OCI-LY7 (cell line): ENCODE data around the gene CCT2. TPM values are rescaled to one million over a fixed set of nuclear protein-coding genes. Genes with fewer than 3 reads are reported as not detected.

Experiments used
- BruUV-seq: library from RNA; stranded (reverse); fragments of 400-500 nt; replicated peaks from 2 replicates; lab custom pipeline; 2021; lab: Mats Ljungman, UMichigan
- CTCF ChIA-PET: fragments of 300-600 bp; sonication (Branson Sonifier 250); formaldehyde crosslinking; loops from one replicate; lab custom pipeline; 2022; ENCODE audit warnings: antibody characterized with exemption; ENCODE audit not compliant: unreplicated experiment; lab: Charles Lee
- POLR2A ChIA-PET: fragments of 300-600 bp; sonication (Branson Sonifier 250); formaldehyde crosslinking; loops from one replicate; lab custom pipeline; 2022; ENCODE audit warnings: antibody characterized with exemption; lab: Charles Lee
- DNase-seq: peaks from one replicate; pipeline ENCODE4 v3.0.0-alpha.2; 2015; ENCODE audit warnings: low spot score
- H2AFZ ChIP-seq: fragments of 200-600 bp; sonication (generic), shearing (Covaris generic); 2 replicates; pipeline ENCODE4 v1.6.1; 2014; ENCODE audit warnings: mild to moderate bottlenecking, antibody characterized with exemption, low read length, moderate library complexity
- H3K27ac ChIP-seq: fragments of 200-600 bp; sonication (generic); 2 replicates; pipeline ENCODE4 v1.5.1; 2014; ENCODE audit warnings: mixed run types, low read depth, mild to moderate bottlenecking, moderate library complexity, low read length, inconsistent platforms; ENCODE audit not compliant: poor library complexity, severe bottlenecking
- H3K36me3 ChIP-seq: fragments of 200-600 bp; sonication (generic); 2 replicates; pipeline ENCODE4 v1.6.1; 2014; ENCODE audit warnings: mild to moderate bottlenecking, antibody characterized with exemption, low read length, moderate library complexity, mixed read lengths; ENCODE audit not compliant: insufficient read depth
- H3K4me1 ChIP-seq: fragments of 200-600 bp; sonication (generic); 2 replicates; pipeline ENCODE4 v1.5.1; 2014; ENCODE audit warnings: mild to moderate bottlenecking, low read length; ENCODE audit not compliant: insufficient read depth, poor library complexity, severe bottlenecking
- H3K4me2 ChIP-seq: fragments of 200-600 bp; sonication (generic); 2 replicates; pipeline ENCODE4 v1.6.1; 2014; ENCODE audit warnings: mild to moderate bottlenecking, low read length
- H3K4me3 ChIP-seq: fragments of 200-600 bp; sonication (generic); 2 replicates; pipeline ENCODE4 v1.5.1; 2014; ENCODE audit warnings: mild to moderate bottlenecking, low read depth, low read length; ENCODE audit not compliant: poor library complexity, severe bottlenecking
- H3K79me2 ChIP-seq: fragments of 200-600 bp; sonication (generic); 2 replicates; pipeline ENCODE4 v1.6.1; 2016; ENCODE audit warnings: low read depth, mild to moderate bottlenecking, low read length, moderate library complexity, mixed read lengths; ENCODE audit not compliant: insufficient read depth
- H3K9me2 ChIP-seq: fragments of 200-600 bp; sonication (generic); 2 replicates; pipeline ENCODE4 v1.6.1; 2016; ENCODE audit warnings: mild to moderate bottlenecking, low read length, mixed read lengths; ENCODE audit not compliant: insufficient read depth
- H3K9me3 ChIP-seq: fragments of 200-600 bp; sonication (generic); 2 replicates; pipeline ENCODE4 v1.6.1; 2014; ENCODE audit warnings: mild to moderate bottlenecking, mixed run types, low read length, mixed read lengths
- H4K20me1 ChIP-seq: fragments of 200-600 bp; sonication (generic); 2 replicates; pipeline ENCODE4 v1.6.1; 2014; ENCODE audit warnings: mild to moderate bottlenecking, antibody characterized with exemption, low read length, moderate library complexity, mixed read lengths; ENCODE audit not compliant: insufficient read depth
- CTCF ChIP-seq: fragments of 200-600 bp; sonication (generic); conservative IDR thresholded peaks from 2 replicates; pipeline ENCODE4 v1.5.1; 2014; ENCODE audit warnings: mild to moderate bottlenecking, antibody characterized with exemption, low read length, moderate library complexity, mixed read lengths
- EZH2phosphoT487 ChIP-seq: fragments of 200-600 bp; sonication (generic); IDR thresholded peaks from 2 replicates; pipeline ENCODE4 v1.6.1; 2018; ENCODE audit warnings: low read depth, borderline replicate concordance, mild to moderate bottlenecking, mixed run types, antibody characterized with exemption, low read length, moderate library complexity, mixed read lengths
- intact Hi-C: fragments of 100-400 bp; cut with micrococcal nuclease; formaldehyde crosslinking; loops from one replicate; pipeline ENCODE4 v1.10.0; 2022; ENCODE audit not compliant: unreplicated experiment
- total RNA-seq, 2 experiments: library from RNA; depleted of rRNA in 1 of 2; stranded (reverse); fragments of >200 nt in 1 of 2; shearing (Covaris generic) in 1 of 2; gene quantifications; 2 replicates each; pipeline ENCODE4 v1.2.3, GENCODE V29; 2014 to 2022

The CCT2 gene
- total RNA-seq, 2 experiments from 2014 or later = 248 to 317 TPM

DNA sequence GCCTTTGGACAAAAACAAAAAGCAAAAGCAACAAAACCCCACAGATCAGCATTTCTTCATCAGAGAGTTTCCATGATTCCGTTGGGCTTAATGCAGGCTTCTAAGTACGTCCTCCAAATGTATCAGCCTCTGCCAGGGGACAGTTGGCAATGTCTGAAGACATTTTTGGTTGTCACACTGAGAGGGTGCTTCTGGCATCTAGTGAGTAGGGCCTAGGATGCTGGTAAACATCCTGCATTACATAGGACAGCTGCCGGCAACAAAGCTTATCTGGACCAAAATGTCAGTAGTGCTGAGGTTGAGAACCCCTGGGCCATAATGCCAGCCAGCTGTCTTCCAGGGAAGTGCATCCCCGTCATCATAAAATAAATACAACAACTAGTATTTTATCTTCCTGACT, 34.8 kb downstream of the CCT2 start:
- H3K9me3 ChIP-seq = no peaks in the 10 kb centered on the region
- no peak overlapping the region for H3K4me2 ChIP-seq
- no TSS peak for BruUV-seq
- H2AFZ ChIP-seq = no peak overlapping the region
- no peaks in the 10 kb centered on the region for H3K9me2 ChIP-seq
- H3K4me3 ChIP-seq = no peak overlapping the region
- DNase-seq = no peak
- H3K36me3 ChIP-seq = no peaks in the 10 kb centered on the region
- POLR2A ChIA-PET = no interaction called here
- H3K79me2 ChIP-seq = no peaks in the 10 kb centered on the region
- H3K27ac ChIP-seq = no peak overlapping the region
- CTCF ChIA-PET = no interaction called here
- no peaks in the 10 kb centered on the region for H4K20me1 ChIP-seq
- no peaks in the 10 kb centered on the region for H3K4me1 ChIP-seq
- no peak for TF ChIP-seq CTCF
- no peak for TF ChIP-seq EZH2phosphoT487
- intact Hi-C loops = no loop called here

- Histone ChIP-seq H3K79me2 (no peaks in the 10 kb centered on the region), H3K27ac (no peak overlapping the region), H3K4me2 (no peak overlapping the region), H3K9me3 (no peaks in the 10 kb centered on the region), H2AFZ (no peak overlapping the region), H3K4me3 (no peak overlapping the region), H3K36me3 (no peaks in the 10 kb centered on the region), H4K20me1 (no peaks in the 10 kb centered on the region), H3K4me1 (no peaks in the 10 kb centered on the region), H3K9me2 (no peaks in the 10 kb centered on the region)
- intact Hi-C loops = no loop called here
- TF ChIP-seq EZH2phosphoT487 = no peak
- no peak for TF ChIP-seq CTCF
- no TSS peak for BruUV-seq
- POLR2A ChIA-PET = no interaction called here
- CTCF ChIA-PET = no interaction called here
- no peak for DNase-seq
These were observed 35.7 kb downstream of the CCT2 start for GRCh38 chr12:69620921-69621320.

DNA sequence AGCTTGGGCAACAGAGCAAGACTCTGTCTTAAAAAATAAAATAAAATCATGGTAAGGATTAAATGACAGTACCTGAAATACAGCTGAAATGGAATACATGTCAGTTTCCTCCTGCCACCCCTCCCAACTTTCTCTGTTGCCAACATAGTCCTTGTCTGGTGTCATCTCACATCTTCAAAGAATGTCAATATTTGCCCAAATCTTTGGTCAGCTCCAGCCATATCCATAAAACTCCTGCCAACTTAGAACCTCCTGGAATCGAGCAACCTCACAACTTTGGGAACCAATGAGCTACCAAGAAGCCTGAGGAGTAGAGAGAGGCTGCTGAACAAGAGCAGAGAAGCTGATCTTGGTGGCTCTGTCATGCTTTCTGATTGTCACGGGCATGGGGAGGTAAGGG, 36.3 kb downstream of the CCT2 start:
- H3K27ac ChIP-seq = no peak overlapping the region
- H3K4me3 ChIP-seq = no peak overlapping the region
- H3K9me3 ChIP-seq = no peaks in the 10 kb centered on the region
- TF ChIP-seq CTCF = no peak
- H4K20me1 ChIP-seq = no peaks in the 10 kb centered on the region
- no peak overlapping the region for H2AFZ ChIP-seq
- no peaks in the 10 kb centered on the region for H3K36me3 ChIP-seq
- no peaks in the 10 kb centered on the region for H3K4me1 ChIP-seq
- intact Hi-C loops = no loop called here
- CTCF ChIA-PET = no interaction called here
- no peaks in the 10 kb centered on the region for H3K9me2 ChIP-seq
- BruUV-seq = no TSS peak
- POLR2A ChIA-PET = interaction anchor here (0.7 kb wide), 1 partner anchor 603 kb away, joined by 3 read pairs; no protein-coding TSS in a partner anchor
- no peak overlapping the region for H3K4me2 ChIP-seq
- no peak for DNase-seq
- no peaks in the 10 kb centered on the region for H3K79me2 ChIP-seq
